ENCODE data around the gene ECSIT.

- TF ChIP-seq CSDC2 (CRISPR knock-in tag; IDR thresholded peaks at IDR 0.05) (no peak), POU6F1 (CRISPR knock-in tag; IDR thresholded peaks at IDR 0.05; ENCODE audit: borderline replicate concordance, low read depth) (no peak), ZNF70 (CRISPR knock-in tag; IDR thresholded peaks at IDR 0.05) (no peak), TOX (CRISPR knock-in tag; IDR thresholded peaks at IDR 0.05; ENCODE audit: borderline replicate concordance) (no peak), ZFP3 (CRISPR knock-in tag; IDR thresholded peaks at IDR 0.05) (no peak), PATZ1 (CRISPR knock-in tag; IDR thresholded peaks at IDR 0.05; ENCODE audit: borderline replicate concordance) (no peak), ARNTL (CRISPR knock-in tag; IDR thresholded peaks at IDR 0.05; ENCODE audit: borderline replicate concordance, low read depth) (no peak), TCF4 (CRISPR knock-in tag; IDR thresholded peaks at IDR 0.05; ENCODE audit: borderline replicate concordance) (no peak), ZFP30 (CRISPR knock-in tag; IDR thresholded peaks at IDR 0.05) (no peak), ZC3H10 (CRISPR knock-in tag; IDR thresholded peaks at IDR 0.05) (no peak)
Observed at GRCh38 chr19:11478167-11479089, 50.5 kb downstream of the ECSIT start.

All from SK-N-SH treated with all-trans-retinoic acid at 6 μM for 48 hours (cell line).